ENCODE data around the gene CACNG5.

Gene CACNG5

GRCh38 chr17:66930933-66931332 lies 96.0 kb downstream of the CACNG5 start:
- TF ChIP-seq CTCF (IDR thresholded peaks at IDR 0.05; ENCODE audit: borderline replicate concordance, extremely low read depth, low read length, poor library complexity, severe bottlenecking) (no peak), EZH2 (IDR thresholded peaks at IDR 0.05; ENCODE audit: borderline replicate concordance, low read depth, low read length, severe bottlenecking) (no peak)
- Histone ChIP-seq H2AFZ (ENCODE audit: low read depth, low read length) (no peak overlapping the region), H3K4me2 (ENCODE audit: insufficient read depth, low read length) (no peak overlapping the region), H3K4me3 (ENCODE audit: low read depth in 1 of 2, low read length in 2 of 2) (no peak overlapping the region), H3K4me1 (ENCODE audit: insufficient read depth, low read length) (no peaks in the 10 kb centered on the region), H3K36me3 (ENCODE audit: insufficient read depth, low read length) (no peaks in the 10 kb centered on the region), H3K9me3 (ENCODE audit: insufficient read depth, low read length, severe bottlenecking) (no peaks in the 10 kb centered on the region), H3K79me2 (ENCODE audit: insufficient read depth, low read length) (no peaks in the 10 kb centered on the region), H3K27me3 (ENCODE audit: insufficient read depth, low read length, poor library complexity) (peaks cover 8% of the 10 kb centered on the region), H3K9ac (ENCODE audit: low read depth, low read length) (no peak overlapping the region), H3K27ac (ENCODE audit: low read length) (no peak overlapping the region), H4K20me1 (ENCODE audit: insufficient read depth, low read length) (no peaks in the 10 kb centered on the region)
- ATAC-seq (ENCODE audit: insufficient read depth, low read depth) (no peak; the same call in 2 of the 3 replicates), DNase-seq (peak; percentile 15)

- H3K9me3 ChIP-seq (ENCODE audit: insufficient read depth, low read length, severe bottlenecking), result no peaks in the 10 kb centered on the region
- H3K4me3 ChIP-seq (ENCODE audit: low read depth in 1 of 2, low read length in 2 of 2), result no peak overlapping the region
- H2AFZ ChIP-seq (ENCODE audit: low read depth, low read length), result no peak overlapping the region
- ATAC-seq (ENCODE audit: insufficient read depth, low read depth), result no peak
- H3K9ac ChIP-seq (ENCODE audit: low read depth, low read length), result no peak overlapping the region
- no peak for DNase-seq
- H4K20me1 ChIP-seq (ENCODE audit: insufficient read depth, low read length), result no peaks in the 10 kb centered on the region
- peaks cover 8% of the 10 kb centered on the region for H3K27me3 ChIP-seq (ENCODE audit: insufficient read depth, low read length, poor library complexity)
- no peaks in the 10 kb centered on the region for H3K36me3 ChIP-seq (ENCODE audit: insufficient read depth, low read length)
- H3K79me2 ChIP-seq (ENCODE audit: insufficient read depth, low read length), result no peaks in the 10 kb centered on the region
- no peak overlapping the region for H3K27ac ChIP-seq (ENCODE audit: low read length)
- no peaks in the 10 kb centered on the region for H3K4me1 ChIP-seq (ENCODE audit: insufficient read depth, low read length)
- no peak overlapping the region for H3K4me2 ChIP-seq (ENCODE audit: insufficient read depth, low read length)
- TF ChIP-seq CTCF (IDR thresholded peaks at IDR 0.05; ENCODE audit: borderline replicate concordance, extremely low read depth, low read length, poor library complexity, severe bottlenecking), result no peak
- no peak for TF ChIP-seq EZH2 (IDR thresholded peaks at IDR 0.05; ENCODE audit: borderline replicate concordance, low read depth, low read length, severe bottlenecking)
Observed at GRCh38 chr17:66932311-66932710, 97.4 kb downstream of the CACNG5 start.

- no peak for TF ChIP-seq EZH2 (IDR thresholded peaks at IDR 0.05; ENCODE audit: borderline replicate concordance, low read depth, low read length, severe bottlenecking)
- no peak for TF ChIP-seq CTCF (IDR thresholded peaks at IDR 0.05; ENCODE audit: borderline replicate concordance, extremely low read depth, low read length, poor library complexity, severe bottlenecking)
- Histone ChIP-seq H3K9ac (ENCODE audit: low read depth, low read length) (no peak overlapping the region), H3K4me2 (ENCODE audit: insufficient read depth, low read length) (no peak overlapping the region), H4K20me1 (ENCODE audit: insufficient read depth, low read length) (no peaks in the 10 kb centered on the region), H3K36me3 (ENCODE audit: insufficient read depth, low read length) (no peaks in the 10 kb centered on the region), H3K4me3 (ENCODE audit: low read depth in 1 of 2, low read length in 2 of 2) (no peak overlapping the region), H3K79me2 (ENCODE audit: insufficient read depth, low read length) (no peaks in the 10 kb centered on the region), H3K27ac (ENCODE audit: low read length) (no peak overlapping the region), H3K9me3 (ENCODE audit: insufficient read depth, low read length, severe bottlenecking) (peaks cover 5% of the 10 kb centered on the region), H3K4me1 (ENCODE audit: insufficient read depth, low read length) (no peaks in the 10 kb centered on the region), H3K27me3 (ENCODE audit: insufficient read depth, low read length, poor library complexity) (peaks cover 3% of the 10 kb centered on the region), H2AFZ (ENCODE audit: low read depth, low read length) (no peak overlapping the region)
- DNase-seq, result no peak
- no peak for ATAC-seq (ENCODE audit: insufficient read depth, low read depth)
Observed at GRCh38 chr17:66934040-66934439, 99.1 kb downstream of the CACNG5 start.
